K562 (cell line): Measurements from ENCODE around the gene MICU2. TPM values are rescaled to one million over a fixed set of nuclear protein-coding genes. Genes with fewer than 3 reads are reported as not detected.

Experiments used
- ATAC-seq: fragments of 200-7000 bp; cut with Tn5 transposase; 3 replicates; pipeline ENCODE4 v1.9.1; 2020; ENCODE audit warnings: moderate library complexity
- BruUV-seq: library from RNA; stranded (reverse); fragments of 400-500 nt; replicated peaks from 2 replicates; lab custom pipeline; 2021; lab: Mats Ljungman, UMichigan
- CTCF ChIA-PET: fragments of 300-600 bp; formaldehyde crosslinking; extraction: SDS; loops from one replicate; lab custom pipeline; 2021; ENCODE audit warnings: low intra/inter-chr PET ratio; lab: Yijun Ruan, JAX
- POLR2A ChIA-PET: fragments of 300-600, 350-650 bp; sonication (Branson Sonifier 250); formaldehyde crosslinking; extraction: SDS; loops from one replicate; lab custom pipeline; 2021; ENCODE audit warnings: antibody characterized with exemption, inconsistent platforms; lab: Yijun Ruan, JAX
- DNase-seq, 4 experiments: peaks; one replicate each; pipeline versions ENCODE4 v3.0.0 to v3.0.0-alpha.2; 2011 to 2018; ENCODE audit warnings: low spot score in 3 of 4, mixed read lengths in 3 of 4; ENCODE audit errors: extremely low read depth in 1 of 4
- FAIRE-seq: peaks from 2 replicates; lab custom pipeline; 2011; peaks lifted over from hg19 to GRCh38; lab: Jason Lieb, UNC
- H2AFZ ChIP-seq: 2 replicates; pipeline ENCODE4 v1.6.0; 2011; ENCODE audit warnings: low read depth, low read length, control low read depth, inconsistent platforms
- H3K27ac ChIP-seq: fragments of 200-600 bp; 3 replicates; pipeline ENCODE4 v1.8.0; 2011; ENCODE audit warnings: low read depth, mild to moderate bottlenecking, control low read depth, inconsistent platforms, low read length, moderate library complexity, mixed read lengths; ENCODE audit errors: extremely low read depth
- H3K27me3 ChIP-seq, 2 experiments: fragments of 300-600 bp in 1 of 2; 2 replicates in 1 of 2; 3 replicates in 1 of 2; pipeline versions ENCODE4 v1.6.0 to v1.8.0; 2011; ENCODE audit warnings: inconsistent platforms in 2 of 2, low read length in 2 of 2, mild to moderate bottlenecking in 1 of 2, mixed read lengths in 1 of 2, moderate library complexity in 1 of 2; ENCODE audit not compliant: control insufficient read depth in 2 of 2, insufficient read depth in 2 of 2
- H3K36me3 ChIP-seq: fragments of 300-600 bp; 3 replicates; pipeline ENCODE4 v1.8.0; 2011; ENCODE audit warnings: mild to moderate bottlenecking, low read length, inconsistent platforms; ENCODE audit not compliant: control insufficient read depth, insufficient read depth
- H3K4me1 ChIP-seq, 2 experiments: fragments of 200-600 bp in 1 of 2; replicated peaks in 1 of 2; 2 replicates in 1 of 2; 3 replicates in 1 of 2; pipeline versions ENCODE4 v1.5.1 to v1.8.0; 2011; ENCODE audit warnings: inconsistent platforms in 2 of 2, low read length in 2 of 2, mild to moderate bottlenecking in 1 of 2, mixed read lengths in 1 of 2, moderate library complexity in 1 of 2; ENCODE audit not compliant: control insufficient read depth in 2 of 2, insufficient read depth in 2 of 2
- H3K4me2 ChIP-seq: 2 replicates; pipeline ENCODE4 v1.6.1; 2011; ENCODE audit warnings: low read length, control low read depth, inconsistent platforms, mixed read lengths; ENCODE audit not compliant: insufficient read depth
- H3K4me3 ChIP-seq: fragments of 200-600 bp; sonication (generic), shearing (Covaris generic); 2 replicates; pipeline ENCODE4 v1.5.1; 2016; ENCODE audit warnings: control low read depth, inconsistent platforms
- H3K79me2 ChIP-seq: fragments of 200-600 bp; 3 replicates; pipeline ENCODE4 v1.8.0; 2011; ENCODE audit warnings: low read length, inconsistent platforms; ENCODE audit not compliant: control insufficient read depth, insufficient read depth
- H3K9ac ChIP-seq, 2 experiments: 2 replicates each; pipeline versions ENCODE4 v1.6.0 to v1.6.1; 2011; ENCODE audit warnings: low read depth in 2 of 2, low read length in 2 of 2, control low read depth in 1 of 2, inconsistent platforms in 1 of 2, mild to moderate bottlenecking in 1 of 2, mixed read lengths in 1 of 2; ENCODE audit not compliant: insufficient read depth in 1 of 2
- H3K9me1 ChIP-seq: one replicate; pipeline ENCODE4 v1.6.0; 2011; ENCODE audit warnings: inconsistent platforms, mild to moderate bottlenecking, low read length, moderate library complexity; ENCODE audit not compliant: control insufficient read depth, insufficient read depth
- H3K9me3 ChIP-seq: replicated peaks from 2 replicates; pipeline ENCODE4 v1.5.1; 2011; ENCODE audit warnings: low read depth, low read length, inconsistent platforms; ENCODE audit not compliant: control insufficient read depth, insufficient read depth
- H4K20me1 ChIP-seq: replicated peaks from 2 replicates; pipeline ENCODE4 v1.6.1; 2011; ENCODE audit warnings: low read length, inconsistent platforms, mixed read lengths; ENCODE audit not compliant: control insufficient read depth, insufficient read depth
- CBFA2T3 ChIP-seq: fragments of 450-650 bp; IDR thresholded peaks from 2 replicates; pipeline ENCODE4 v1.6.1; 2017
- E4F1 ChIP-seq: fragments of 250-450 bp; sonication (Bioruptor Pico); IDR thresholded peaks from 2 replicates; pipeline ENCODE4 v1.5.0; 2021; ENCODE audit warnings: mild to moderate bottlenecking, borderline replicate concordance
- TAL1 ChIP-seq: fragments of 450-650 bp; IDR thresholded peaks from 2 replicates; pipeline ENCODE4 v1.6.1; 2016; ENCODE audit warnings: mild to moderate bottlenecking
- TRIM25 ChIP-seq: fragments of 450-650 bp; IDR thresholded peaks from 2 replicates; pipeline ENCODE4 v1.7.0; 2016; ENCODE audit warnings: borderline replicate concordance
- ZBTB17 ChIP-seq: fragments of 450-650 bp; formaldehyde crosslinking; IDR thresholded peaks from 2 replicates; pipeline ENCODE4 v1.4.0; 2020; ENCODE audit warnings: mild to moderate bottlenecking
- ZKSCAN3 ChIP-seq: fragments of 250-450 bp; sonication (Bioruptor Pico); IDR thresholded peaks from 2 replicates; pipeline ENCODE4 v1.4.0; 2020
- ZNF766 ChIP-seq: fragments of 200-800 bp; sonication (Bioruptor generic); conservative IDR thresholded peaks from 2 replicates; pipeline ENCODE4 v1.6.1; 2016; ENCODE audit warnings: missing genetic modification characterization, missing compliant biosample characterization
- WGBS: fragments of 100-300 bp; shearing (Covaris generic); methylation state at CpG from one replicate; pipeline ENCODE4 v1.1.6; 2016; ENCODE audit warnings: low coverage, mixed read lengths; ENCODE audit not compliant: insufficient coverage; ENCODE audit errors: missing lambda C conversion rate; 5-methylcytosine and 5-hydroxymethylcytosine counted together
- in situ Hi-C: fragments of 300-500 bp; cut with MboI; formaldehyde crosslinking; loops from 4 replicates; pipeline ENCODE4 v1.15.0; 2018; ENCODE audit warnings: inconsistent platforms, mixed read lengths
- intact Hi-C: fragments of 100-400 bp; cut with micrococcal nuclease; formaldehyde crosslinking; loops from 2 replicates; pipeline ENCODE4 v1.14.2; 2022
- polyA plus RNA-seq, 8 experiments: library from polyadenylated mRNA; depleted of rRNA in 4 of 8; stranded (reverse) in 5 of 8; unstranded in 3 of 8; fragments of >200 nt; fragmentation: Nextera tagmentation in 2 of 8; fragmentation: Illumina TruSeq in 1 of 8; extraction: Ambion mirVana in 2 of 8; extraction: Trizol in 1 of 8; gene quantifications; 2 replicates each; pipeline versions ENCODE4 v1.2.1 to v1.2.3, GENCODE V29; 2011 to 2014; ENCODE audit warnings: inconsistent platforms in 1 of 8, missing spikeins in 1 of 8
- total RNA-seq, 7 experiments: library from RNA; depleted of rRNA in 6 of 7; stranded (reverse); fragments of >200 nt in 6 of 7; fragmentation: Illumina TruSeq in 2 of 7; extraction: Trizol in 2 of 7; gene quantifications; 2 replicates each; pipeline versions ENCODE4 v1.2.1 to v1.2.3, GENCODE V29; 2011 to 2021; ENCODE audit warnings: low replicate concordance in 1 of 7

MICU2 gene
- total and polyA plus RNA-seq, 9 of the 15 experiments (the other 6 are each of a cell fraction or from before 2014, with no cell fraction given) = 9.1 to 41.8 (median 33.4) TPM

GRCh38 chr13:21511849-21512248 is 92.1 kb downstream of the MICU2 start:
- no peak overlapping the region for H3K9ac ChIP-seq
- no TSS peak for BruUV-seq
- TF ChIP-seq ZBTB17 = no peak
- TF ChIP-seq TRIM25 = no peak
- no peak for TF ChIP-seq CBFA2T3
- TF ChIP-seq E4F1 (CRISPR knock-in tag) = no peak
- no peak for TF ChIP-seq TAL1
- TF ChIP-seq ZKSCAN3 (CRISPR knock-in tag) = no peak
- TF ChIP-seq ZNF766 (CRISPR knock-in tag) = no peak
- no peaks in the 10 kb centered on the region for H3K4me1 ChIP-seq
- CTCF ChIA-PET = no interaction called here
- intact Hi-C loops (no loop called here), in situ Hi-C loops (no loop called here)
- no peak for FAIRE-seq
- peaks cover 12% of the 10 kb centered on the region; the same call in 2 of the 3 replicates for H3K36me3 ChIP-seq
- POLR2A ChIA-PET = no interaction called here
- H2AFZ ChIP-seq = no peak overlapping the region
- no peak overlapping the region for H3K4me3 ChIP-seq
- ATAC-seq = no peak
- no peaks in the 10 kb centered on the region for H3K79me2 ChIP-seq
- WGBS = 70% methylated on average over 4 of the region's 4 CpGs
- no peaks in the 10 kb centered on the region for H3K9me3 ChIP-seq
- H3K9me1 ChIP-seq = no peaks in the 10 kb centered on the region
- no peak overlapping the region for H3K27ac ChIP-seq
- H3K4me2 ChIP-seq = no peak overlapping the region
- H3K27me3 ChIP-seq = no peaks in the 10 kb centered on the region
- no peak for DNase-seq
- H4K20me1 ChIP-seq = no peaks in the 10 kb centered on the region
